Activated CD4-positive, alpha-beta T cell treated with anti-CD3 and anti-CD28 coated beads, Interleukin-2, amount 10 ng/mL, durations not matched to agents 24 days and 14 days (primary cell): ENCODE data around the gene AATK. TPM values are rescaled to one million over a fixed set of nuclear protein-coding genes. Genes with fewer than 3 reads are reported as not detected.
"Not testable (repeated sequence)": the region's sequence is repeated elsewhere in the genome, so short reads cannot be mapped to it uniquely, and the experiment has no call there.

Experiments
- DNase-seq: peaks from one replicate; pipeline ENCODE4 v3.0.0; 2022
- H3K27ac Mint-ChIP-seq: one replicate; pipeline ENCODE4 v1.8.0; 2022; ENCODE audit warnings: mild to moderate bottlenecking, mixed read lengths
- H3K27me3 Mint-ChIP-seq: one replicate; pipeline ENCODE4 v1.8.0; 2022; ENCODE audit warnings: mixed read lengths
- H3K36me3 Mint-ChIP-seq: one replicate; pipeline ENCODE4 v1.8.0; 2022; ENCODE audit warnings: low read depth, mild to moderate bottlenecking, mixed read lengths
- H3K4me1 Mint-ChIP-seq: one replicate; pipeline ENCODE4 v1.8.0; 2021; ENCODE audit warnings: mixed read lengths
- H3K4me3 Mint-ChIP-seq: one replicate; pipeline ENCODE4 v1.8.0; 2022; ENCODE audit warnings: mild to moderate bottlenecking, moderate library complexity, mixed read lengths
- H3K9me3 Mint-ChIP-seq: one replicate; pipeline ENCODE4 v1.8.0; 2021; ENCODE audit warnings: mixed read lengths
- intact Hi-C: fragments of 100-400 bp; cut with micrococcal nuclease; formaldehyde crosslinking; loops from one replicate; pipeline ENCODE4 v1.15.1; 2023
- total RNA-seq: library from RNA; stranded (reverse); gene quantifications from 2 replicates; pipeline ENCODE4 v1.2.3, GENCODE V29; 2022

Gene AATK
- total RNA-seq, 1 donor from 2014 or later, result 0.42 TPM

- H3K36me3 Mint-ChIP-seq, result no peaks in the 10 kb centered on the region
- no peaks in the 10 kb centered on the region for H3K27me3 Mint-ChIP-seq
- no peaks in the 10 kb centered on the region for H3K4me1 Mint-ChIP-seq
- H3K4me3 Mint-ChIP-seq, result no peak overlapping the region
- no peak for DNase-seq
- no peaks in the 10 kb centered on the region for H3K9me3 Mint-ChIP-seq
- intact Hi-C loops, result no loop called here
- H3K27ac Mint-ChIP-seq, result no peak overlapping the region
These were observed 84.5 kb downstream of the AATK start for GRCh38 chr17:81081222-81082176.

- intact Hi-C loops, result no loop called here
- Mint-ChIP-seq H3K27ac (no peak overlapping the region), H3K27me3 (no peaks in the 10 kb centered on the region), H3K4me3 (no peak overlapping the region), H3K36me3 (no peaks in the 10 kb centered on the region), H3K9me3 (no peaks in the 10 kb centered on the region), H3K4me1 (no peaks in the 10 kb centered on the region)
- no peak for DNase-seq
These were observed 86.0 kb downstream of the AATK start for GRCh38 chr17:81080019-81080418.

- H3K36me3 Mint-ChIP-seq, H3K4me3 Mint-ChIP-seq, H3K27me3 Mint-ChIP-seq, H3K9me3 Mint-ChIP-seq, H3K4me1 Mint-ChIP-seq, DNase-seq, intact Hi-C loops, H3K27ac Mint-ChIP-seq: not testable (repeated sequence)
These were observed 87.8 kb downstream of the AATK start for GRCh38 chr17:81078026-81078913.

- no peak for DNase-seq
- no peak overlapping the region for H3K4me3 Mint-ChIP-seq
- H3K4me1 Mint-ChIP-seq, result no peaks in the 10 kb centered on the region
- no peak overlapping the region for H3K27ac Mint-ChIP-seq
- intact Hi-C loops, result no loop called here
- H3K27me3 Mint-ChIP-seq, result no peaks in the 10 kb centered on the region
- H3K9me3 Mint-ChIP-seq, result no peaks in the 10 kb centered on the region
- H3K36me3 Mint-ChIP-seq, result no peaks in the 10 kb centered on the region
These were observed 89.8 kb downstream of the AATK start for GRCh38 chr17:81076141-81076679.

GRCh38 chr17:81075307-81075706 lies 90.7 kb downstream of the AATK start:
- Mint-ChIP-seq H3K36me3 (no peaks in the 10 kb centered on the region), H3K4me3 (no peak overlapping the region), H3K9me3 (no peaks in the 10 kb centered on the region), H3K27me3 (no peaks in the 10 kb centered on the region), H3K27ac (no peak overlapping the region), H3K4me1 (no peaks in the 10 kb centered on the region)
- intact Hi-C loops, result no loop called here
- DNase-seq, result no peak

GRCh38 chr17:81074875-81075274 lies 91.1 kb downstream of the AATK start:
- intact Hi-C loops, result no loop called here
- Mint-ChIP-seq H3K36me3 (no peaks in the 10 kb centered on the region), H3K4me3 (no peak overlapping the region), H3K4me1 (no peaks in the 10 kb centered on the region), H3K27ac (no peak overlapping the region), H3K27me3 (no peaks in the 10 kb centered on the region), H3K9me3 (no peaks in the 10 kb centered on the region)
- DNase-seq, result no peak

- H3K9me3 Mint-ChIP-seq, result no peaks in the 10 kb centered on the region
- intact Hi-C loops, result no loop called here
- H3K27ac Mint-ChIP-seq, result no peak overlapping the region
- no peaks in the 10 kb centered on the region for H3K36me3 Mint-ChIP-seq
- H3K4me3 Mint-ChIP-seq, result no peak overlapping the region
- no peaks in the 10 kb centered on the region for H3K4me1 Mint-ChIP-seq
- DNase-seq, result no peak
- no peaks in the 10 kb centered on the region for H3K27me3 Mint-ChIP-seq
These were observed 91.8 kb downstream of the AATK start for GRCh38 chr17:81073967-81074839.

- Mint-ChIP-seq H3K36me3 (no peaks in the 10 kb centered on the region), H3K4me1 (no peaks in the 10 kb centered on the region), H3K4me3 (no peak overlapping the region), H3K9me3 (no peaks in the 10 kb centered on the region), H3K27ac (no peak overlapping the region), H3K27me3 (no peaks in the 10 kb centered on the region)
- DNase-seq, result no peak
- intact Hi-C loops, result no loop called here
These were observed 94.0 kb downstream of the AATK start for GRCh38 chr17:81071761-81072741.

- Mint-ChIP-seq H3K4me3 (no peak overlapping the region), H3K9me3 (no peaks in the 10 kb centered on the region), H3K36me3 (no peaks in the 10 kb centered on the region), H3K27me3 (no peaks in the 10 kb centered on the region), H3K4me1 (no peaks in the 10 kb centered on the region), H3K27ac (no peak overlapping the region)
- DNase-seq, result no peak
- intact Hi-C loops, result no loop called here
These were observed 95.3 kb downstream of the AATK start for GRCh38 chr17:81070541-81071246.

- no peaks in the 10 kb centered on the region for H3K9me3 Mint-ChIP-seq
- no peaks in the 10 kb centered on the region for H3K27me3 Mint-ChIP-seq
These were observed 96.8 kb downstream of the AATK start for GRCh38 chr17:81069135-81069645.

GRCh38 chr17:81068411-81069134 lies 97.4 kb downstream of the AATK start:
- H3K27ac Mint-ChIP-seq, result no peak overlapping the region
- intact Hi-C loops, result no loop called here
- DNase-seq, result no peak
- H3K9me3 Mint-ChIP-seq, result no peaks in the 10 kb centered on the region
- no peaks in the 10 kb centered on the region for H3K27me3 Mint-ChIP-seq
- H3K4me3 Mint-ChIP-seq, result no peak overlapping the region
- peaks cover 2% of the 10 kb centered on the region for H3K4me1 Mint-ChIP-seq
- no peaks in the 10 kb centered on the region for H3K36me3 Mint-ChIP-seq

More at GRCh38 chr17:81069135-81069645, 96.8 kb downstream of the AATK start:
- DNase-seq, result no peak
- H3K4me3 Mint-ChIP-seq, result no peak overlapping the region
- H3K27ac Mint-ChIP-seq, result no peak overlapping the region
- intact Hi-C loops, result no loop called here
- no peaks in the 10 kb centered on the region for H3K4me1 Mint-ChIP-seq
- no peaks in the 10 kb centered on the region for H3K36me3 Mint-ChIP-seq
